Measurements from ENCODE around the gene CHST8. TPM values are rescaled to one million over a fixed set of nuclear protein-coding genes. Genes with fewer than 3 reads are reported as not detected.

CHST8 gene
- polyA plus RNA-seq, 1 of the 3 experiments (the other 2 are of a cell fraction), result 0.05 TPM

DNA sequence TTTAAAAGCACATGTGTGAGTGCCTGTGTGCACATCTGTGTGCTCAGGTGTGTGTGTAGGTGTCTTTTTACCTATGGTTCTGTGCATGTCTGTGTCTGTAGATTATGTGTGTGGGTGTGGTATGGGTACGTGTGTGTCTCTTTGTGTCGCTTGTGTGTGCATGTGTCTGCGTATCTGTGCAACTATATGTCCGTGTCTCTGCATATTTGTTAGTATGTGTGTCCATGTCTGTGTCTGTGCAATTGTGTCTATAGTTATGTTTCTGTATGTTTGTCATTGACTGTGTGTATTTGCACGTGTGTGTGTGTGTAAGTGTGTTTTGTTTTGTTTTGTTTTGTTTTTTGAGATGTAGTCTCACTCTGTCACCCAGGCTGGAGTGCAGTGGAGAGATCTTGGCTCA is 167.6 kb downstream of the CHST8 start:
- no peaks in the 10 kb centered on the region for H3K9me3 ChIP-seq
- H3K4me1 ChIP-seq (ENCODE audit: control insufficient read depth in 1 of 2, insufficient read depth in 2 of 2, low read depth in 1 of 2, low read length in 1 of 2), result peaks cover 0 to 7% of the 10 kb centered on the region in 2 experiments; a peak in 2 of 4 replicates
- H3K9me2 ChIP-seq, result no peaks in the 10 kb centered on the region
- H3K27me3 ChIP-seq (ENCODE audit: insufficient read depth), result no peaks in the 10 kb centered on the region
- DNase-seq, result no peak
- H3F3A ChIP-seq (replicated peaks; ENCODE audit: insufficient read depth), result no peaks in the 10 kb centered on the region
- H2AFZ ChIP-seq (ENCODE audit: low read depth), result no peak overlapping the region
- ChIA-PET CTCF (interaction anchor here (4.7 to 8.3 kb wide), 2 partner anchors 11 to 307 kb away, joined by 33 to 119 read pairs; no protein-coding TSS in a partner anchor), POLR2A (no interaction called here)
- 63% methylated on average over 5 of the region's 5 CpGs for WGBS (ENCODE audit: low lambda C conversion rate)
- no peak for TF ChIP-seq YY1 (IDR thresholded peaks at IDR 0.05; ENCODE audit: low read depth)
- TF ChIP-seq, protein P1, sequence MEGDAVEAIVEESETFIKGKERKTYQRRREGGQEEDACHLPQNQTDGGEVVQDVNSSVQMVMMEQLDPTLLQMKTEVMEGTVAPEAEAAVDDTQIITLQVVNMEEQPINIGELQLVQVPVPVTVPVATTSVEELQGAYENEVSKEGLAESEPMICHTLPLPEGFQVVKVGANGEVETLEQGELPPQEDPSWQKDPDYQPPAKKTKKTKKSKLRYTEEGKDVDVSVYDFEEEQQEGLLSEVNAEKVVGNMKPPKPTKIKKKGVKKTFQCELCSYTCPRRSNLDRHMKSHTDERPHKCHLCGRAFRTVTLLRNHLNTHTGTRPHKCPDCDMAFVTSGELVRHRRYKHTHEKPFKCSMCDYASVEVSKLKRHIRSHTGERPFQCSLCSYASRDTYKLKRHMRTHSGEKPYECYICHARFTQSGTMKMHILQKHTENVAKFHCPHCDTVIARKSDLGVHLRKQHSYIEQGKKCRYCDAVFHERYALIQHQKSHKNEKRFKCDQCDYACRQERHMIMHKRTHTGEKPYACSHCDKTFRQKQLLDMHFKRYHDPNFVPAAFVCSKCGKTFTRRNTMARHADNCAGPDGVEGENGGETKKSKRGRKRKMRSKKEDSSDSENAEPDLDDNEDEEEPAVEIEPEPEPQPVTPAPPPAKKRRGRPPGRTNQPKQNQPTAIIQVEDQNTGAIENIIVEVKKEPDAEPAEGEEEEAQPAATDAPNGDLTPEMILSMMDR (IDR thresholded peaks at IDR 0.05), result no peak
- no peak for TF ChIP-seq RAD21 (IDR thresholded peaks at IDR 0.05; ENCODE audit: low read length)
- no peak for TF ChIP-seq CHD2 (IDR thresholded peaks at IDR 0.05; ENCODE audit: low read length, partially characterized antibody)
- no peak for TF ChIP-seq TAF1 (IDR thresholded peaks at IDR 0.05; ENCODE audit: borderline replicate concordance, low read depth, low read length)
- H3K79me2 ChIP-seq (ENCODE audit: insufficient read depth), result no peaks in the 10 kb centered on the region
- H3K4me3 ChIP-seq (ENCODE audit: low read depth in 2 of 2, low read length in 1 of 2), result no peak overlapping the region
- no peak overlapping the region for H3K4me2 ChIP-seq
- no peak overlapping the region for H3K27ac ChIP-seq (ENCODE audit: low read depth in 2 of 2, low read length in 1 of 2)
- no peaks in the 10 kb centered on the region for H3K36me3 ChIP-seq (replicated peaks in 1 of 2; ENCODE audit: control insufficient read depth in 1 of 2, insufficient read depth in 2 of 2, low read length in 1 of 2)
- H3K9ac ChIP-seq, result no peak overlapping the region
- H4K20me1 ChIP-seq (ENCODE audit: insufficient read depth), result no peaks in the 10 kb centered on the region

DNA sequence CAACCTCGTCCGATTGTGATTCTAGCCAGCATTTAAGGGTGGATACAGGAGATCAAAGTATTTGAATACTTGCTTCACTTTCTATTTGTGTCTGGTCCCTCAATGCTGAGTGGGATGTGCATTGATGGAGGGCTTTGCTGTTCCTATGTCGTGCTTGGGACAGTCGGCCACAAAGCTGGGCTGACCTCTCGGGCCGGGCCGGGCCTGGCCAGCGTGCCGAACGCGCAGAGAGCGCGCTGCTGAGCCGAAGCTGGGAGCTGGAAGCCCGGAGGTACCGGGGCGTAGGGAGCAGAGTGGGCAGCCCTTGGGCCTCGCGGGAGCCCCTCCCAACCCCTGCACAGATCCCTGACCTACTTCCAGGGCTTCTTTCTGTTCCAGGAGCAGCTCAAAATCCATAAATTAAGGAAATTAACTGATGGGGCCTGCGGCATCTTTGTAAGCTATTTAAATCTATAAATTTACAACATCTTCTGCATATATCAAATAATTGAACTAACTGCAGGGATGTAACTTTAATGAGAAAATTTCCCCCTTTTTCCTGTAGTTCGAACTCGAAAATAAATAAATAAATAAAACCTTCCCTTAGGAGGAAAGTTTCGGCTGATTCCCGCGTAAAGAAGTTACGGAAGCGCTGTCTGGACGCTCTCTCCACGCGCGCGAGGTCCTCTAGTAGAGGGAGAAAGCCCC is 173.1 kb downstream of the CHST8 start:
- H3K9ac ChIP-seq, result peak overlapping the region; percentile 74
- TF ChIP-seq, protein P2, sequence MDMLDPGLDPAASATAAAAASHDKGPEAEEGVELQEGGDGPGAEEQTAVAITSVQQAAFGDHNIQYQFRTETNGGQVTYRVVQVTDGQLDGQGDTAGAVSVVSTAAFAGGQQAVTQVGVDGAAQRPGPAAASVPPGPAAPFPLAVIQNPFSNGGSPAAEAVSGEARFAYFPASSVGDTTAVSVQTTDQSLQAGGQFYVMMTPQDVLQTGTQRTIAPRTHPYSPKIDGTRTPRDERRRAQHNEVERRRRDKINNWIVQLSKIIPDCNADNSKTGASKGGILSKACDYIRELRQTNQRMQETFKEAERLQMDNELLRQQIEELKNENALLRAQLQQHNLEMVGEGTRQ (IDR thresholded peaks at IDR 0.05; ENCODE audit: borderline replicate concordance, low read depth, low read length), result no peak
- CTCF ChIA-PET, result interaction anchor here (0.6 to 8.8 kb wide), 70 partner anchors 10 to 432 kb away, joined by 3 to 119 read pairs (median 4); no protein-coding TSS in a partner anchor
- POLR2A ChIA-PET, result interaction anchor here (0.7 to 1.8 kb wide), 10 partner anchors 10 to 311 kb away, joined by 3 to 10 read pairs (median 4); no protein-coding TSS in a partner anchor
- no peaks in the 10 kb centered on the region for H4K20me1 ChIP-seq (ENCODE audit: insufficient read depth)
- DNase-seq, result peak; percentile 73
- no peaks in the 10 kb centered on the region for H3K27me3 ChIP-seq (ENCODE audit: insufficient read depth)
- no peaks in the 10 kb centered on the region for H3K36me3 ChIP-seq (replicated peaks in 1 of 2; ENCODE audit: control insufficient read depth in 1 of 2, insufficient read depth in 2 of 2, low read length in 1 of 2)
- H3K9me3 ChIP-seq, result no peaks in the 10 kb centered on the region
- H3K4me3 ChIP-seq (ENCODE audit: low read depth in 2 of 2, low read length in 1 of 2), result peak overlapping the region; percentile 49 to 69
- peak overlapping the region; percentile 93 for H2AFZ ChIP-seq (ENCODE audit: low read depth)
- peaks cover 5% of the 10 kb centered on the region for H3F3A ChIP-seq (replicated peaks; ENCODE audit: insufficient read depth)
- no peaks in the 10 kb centered on the region for H3K9me2 ChIP-seq
- peak overlapping the region; percentile 80 to 82 for H3K27ac ChIP-seq (ENCODE audit: low read depth in 2 of 2, low read length in 1 of 2)
- no peaks in the 10 kb centered on the region for H3K79me2 ChIP-seq (ENCODE audit: insufficient read depth)
- H3K4me2 ChIP-seq, result peak overlapping the region; percentile 92
- H3K4me1 ChIP-seq (ENCODE audit: control insufficient read depth in 1 of 2, insufficient read depth in 2 of 2, low read depth in 1 of 2, low read length in 1 of 2), result peaks cover 0 to 30% of the 10 kb centered on the region in 2 experiments; a peak in 2 of 4 replicates
- 33% methylated on average over 31 of the region's 32 CpGs for WGBS (ENCODE audit: low lambda C conversion rate)

Measured in SK-N-SH (cell line).